GM12873 (cell line): ENCODE results near the gene GSG1L.

ENCODE experiments used
- CTCF ChIP-seq: IDR thresholded peaks from 2 replicates; pipeline ENCODE4 v1.5.1; 2012; ENCODE audit warnings: low read depth, mild to moderate bottlenecking, moderate library complexity, low read length, control low read depth; ENCODE audit not compliant: insufficient read depth; ENCODE audit errors: missing control alignments

Gene GSG1L

GRCh38 chr16:27781981-27782880 is 281.3 kb downstream of the GSG1L start:
- TF ChIP-seq CTCF = no peak

GRCh38 chr16:27781195-27781524 is 282.4 kb downstream of the GSG1L start:
- TF ChIP-seq CTCF = no peak

- TF ChIP-seq CTCF = no peak
Observed at GRCh38 chr16:27780468-27781194, 282.9 kb downstream of the GSG1L start.

- TF ChIP-seq CTCF = no peak
Observed at GRCh38 chr16:27779641-27780164, 283.8 kb downstream of the GSG1L start.

GRCh38 chr16:27778926-27779570 is 284.5 kb downstream of the GSG1L start:
- TF ChIP-seq CTCF = no peak

- TF ChIP-seq CTCF = no peak
Observed at GRCh38 chr16:27778171-27778925, 285.2 kb downstream of the GSG1L start.
